HepG2 (cell line): ENCODE measurements around the gene F2RL2. TPM values are rescaled to one million over a fixed set of nuclear protein-coding genes. Genes with fewer than 3 reads are reported as not detected.

Experiments
- ATAC-seq: fragments of 200-7000 bp; cut with Tn5 transposase; 3 replicates; pipeline ENCODE4 v1.9.1; 2020; ENCODE audit warnings: mild to moderate bottlenecking, moderate library complexity
- BruUV-seq: library from RNA; stranded (reverse); fragments of 400-500 nt; replicated peaks from 2 replicates; lab custom pipeline; 2021; lab: Mats Ljungman, UMichigan
- CTCF ChIA-PET: fragments of 300-600 bp; formaldehyde crosslinking; extraction: SDS; loops from one replicate; lab custom pipeline; 2021; ENCODE audit warnings: low total read pairs, inconsistent platforms, low intra/inter-chr PET ratio; lab: Yijun Ruan, JAX
- POLR2A ChIA-PET: fragments of 350-600 bp; sonication (Branson Sonifier 250); formaldehyde crosslinking; loops from one replicate; lab custom pipeline; 2020; ENCODE audit warnings: antibody characterized with exemption, inconsistent platforms; lab: Yijun Ruan, JAX
- DNase-seq: peaks from one replicate; pipeline ENCODE4 v3.0.0-alpha.2; 2015; ENCODE audit warnings: low spot score
- FAIRE-seq: peaks from 3 replicates; lab custom pipeline; 2011; peaks lifted over from hg19 to GRCh38; lab: Jason Lieb, UNC
- H2AFZ ChIP-seq: one replicate; pipeline ENCODE4 v1.6.1; 2011; ENCODE audit warnings: low read length, inconsistent platforms
- H3K27ac ChIP-seq: fragments of 300-600 bp; 3 replicates; pipeline ENCODE4 v1.8.0; 2011; ENCODE audit warnings: mixed run types, mild to moderate bottlenecking, mixed read lengths, low read length, inconsistent platforms; ENCODE audit not compliant: insufficient read depth; ENCODE audit errors: extremely low read length
- H3K27me3 ChIP-seq, 2 experiments: fragments of 200-600 bp in 1 of 2; 2 replicates in 1 of 2; 3 replicates in 1 of 2; pipeline versions ENCODE4 v1.6.0 to v1.8.0; 2011; ENCODE audit warnings: low read length in 2 of 2, mild to moderate bottlenecking in 2 of 2, moderate library complexity in 2 of 2, inconsistent platforms in 1 of 2; ENCODE audit not compliant: insufficient read depth in 2 of 2, control insufficient read depth in 1 of 2
- H3K36me3 ChIP-seq, 2 experiments: fragments of 200-600 bp in 1 of 2; replicated peaks in 1 of 2; 2 replicates in 1 of 2; 3 replicates in 1 of 2; pipeline versions ENCODE4 v1.5.1 to v1.8.0; 2011; ENCODE audit warnings: low read length in 2 of 2, inconsistent platforms in 1 of 2; ENCODE audit not compliant: insufficient read depth in 2 of 2, control insufficient read depth in 1 of 2
- H3K4me1 ChIP-seq: 2 replicates; pipeline ENCODE4 v1.5.1; 2012; ENCODE audit warnings: low read length, inconsistent platforms; ENCODE audit not compliant: insufficient read depth
- H3K4me2 ChIP-seq: 2 replicates; pipeline ENCODE4 v1.6.0; 2011; ENCODE audit warnings: low read depth, low read length, inconsistent platforms
- H3K4me3 ChIP-seq, 3 experiments: fragments of 200-600 bp in 1 of 3; sonication (generic), shearing (Covaris generic) in 1 of 3; replicated peaks in 1 of 3; 2 replicates each; pipeline ENCODE4 v1.5.1; 2011 to 2016; ENCODE audit warnings: low read length in 3 of 3, inconsistent platforms in 2 of 3, low read depth in 2 of 3, mild to moderate bottlenecking in 2 of 3, control low read depth in 1 of 3, mixed read lengths in 1 of 3; ENCODE audit not compliant: insufficient read depth in 1 of 3
- H3K79me2 ChIP-seq: one replicate; pipeline ENCODE4 v1.6.1; 2011; ENCODE audit warnings: low read length, inconsistent platforms; ENCODE audit not compliant: insufficient read depth
- H3K9ac ChIP-seq: 2 replicates; pipeline ENCODE4 v1.6.0; 2011; ENCODE audit warnings: mild to moderate bottlenecking, low read depth, low read length, inconsistent platforms; ENCODE audit not compliant: insufficient read depth
- H3K9me3 ChIP-seq: 2 replicates; pipeline ENCODE4 v1.5.1; 2012; ENCODE audit warnings: mild to moderate bottlenecking, low read length
- H4K20me1 ChIP-seq: 2 replicates; pipeline ENCODE4 v1.6.0; 2011; ENCODE audit warnings: inconsistent platforms, mild to moderate bottlenecking, low read length, moderate library complexity; ENCODE audit not compliant: insufficient read depth
- E2F5 ChIP-seq: sonication (generic); formaldehyde crosslinking; conservative IDR thresholded peaks from 2 replicates; pipeline ENCODE4 v1.4.0; 2020; ENCODE audit warnings: missing genetic modification reagents
- KDM1A ChIP-seq: IDR thresholded peaks from 2 replicates; pipeline ENCODE4 v1.6.1; 2016; ENCODE audit warnings: missing compliant biosample characterization
- MIER3 ChIP-seq: IDR thresholded peaks from 2 replicates; pipeline ENCODE4 v1.6.1; 2016; ENCODE audit warnings: missing compliant biosample characterization, borderline replicate concordance
- NR2F6 ChIP-seq, 2 experiments: IDR thresholded peaks; 2 replicates each; pipeline ENCODE4 v1.6.1; 2016; ENCODE audit warnings: antibody characterized with exemption in 1 of 2, mild to moderate bottlenecking in 1 of 2
- POGZ ChIP-seq: sonication (generic); formaldehyde crosslinking; IDR thresholded peaks from 2 replicates; pipeline ENCODE4 v1.4.0; 2020; ENCODE audit warnings: mild to moderate bottlenecking, missing genetic modification reagents
- SIX1 ChIP-seq: sonication (generic); formaldehyde crosslinking; IDR thresholded peaks from 2 replicates; pipeline ENCODE4 v1.4.0; 2020; ENCODE audit warnings: missing genetic modification reagents, borderline replicate concordance
- SKI ChIP-seq: fragments of 450-650 bp; IDR thresholded peaks from one replicate; pipeline ENCODE4 v1.6.1; 2018; ENCODE audit warnings: mild to moderate bottlenecking; ENCODE audit not compliant: partially characterized antibody
- ZBTB20 ChIP-seq: sonication (generic); formaldehyde crosslinking; IDR thresholded peaks from 2 replicates; pipeline ENCODE4 v1.8.1; 2023; ENCODE audit warnings: missing genetic modification reagents, low read depth, mild to moderate bottlenecking, borderline replicate concordance
- ZBTB3 ChIP-seq: sonication (generic); formaldehyde crosslinking; IDR thresholded peaks from 2 replicates; pipeline ENCODE4 v1.4.0; 2020; ENCODE audit warnings: low read depth, mild to moderate bottlenecking, moderate library complexity, missing genetic modification reagents, borderline replicate concordance
- ZNF18 ChIP-seq: sonication (generic); formaldehyde crosslinking; IDR thresholded peaks from 2 replicates; pipeline ENCODE4 v1.8.0; 2022; ENCODE audit warnings: mild to moderate bottlenecking, missing genetic modification reagents; ENCODE audit not compliant: insufficient replicate concordance
- ZNF383 ChIP-seq: sonication (generic); formaldehyde crosslinking; IDR thresholded peaks from 2 replicates; pipeline ENCODE4 v1.4.0; 2020; ENCODE audit warnings: missing genetic modification reagents, mild to moderate bottlenecking, borderline replicate concordance
- ZSCAN21 ChIP-seq: sonication (generic); formaldehyde crosslinking; IDR thresholded peaks from 2 replicates; pipeline ENCODE4 v1.8.0; 2022; ENCODE audit warnings: mild to moderate bottlenecking, missing genetic modification reagents, moderate library complexity, borderline replicate concordance
- WGBS: methylation state at CpG from one replicate; pipeline ENCODE4 v1.1.6; 2017; ENCODE audit warnings: low lambda C conversion rate; 5-methylcytosine and 5-hydroxymethylcytosine counted together
- in situ Hi-C: cut with HindIII; loops from 2 replicates; pipeline ENCODE4 v1.10.0; 2017; ENCODE audit warnings: low pct_unique_long_range_greater_than_20kb; ENCODE audit not compliant: extremely low pct_ligation_motif_present
- intact Hi-C: fragments of 100-400 bp; cut with micrococcal nuclease; formaldehyde crosslinking; loops from one replicate; pipeline ENCODE4 v1.10.0; 2022; ENCODE audit not compliant: unreplicated experiment
- polyA plus RNA-seq, 8 experiments: library from polyadenylated mRNA; depleted of rRNA in 3 of 8; stranded (reverse) in 7 of 8; unstranded in 1 of 8; fragments of >200 nt; fragmentation: Illumina TruSeq in 4 of 8; extraction: Trizol in 4 of 8; gene quantifications; 2 replicates each; pipeline versions ENCODE4 v1.2.1 to v1.2.3, GENCODE V29; 2011 to 2016; ENCODE audit warnings: low read depth in 4 of 8, missing spikeins in 1 of 8, mixed read lengths in 1 of 8; ENCODE audit not compliant: insufficient read depth in 1 of 8
- total RNA-seq, 5 experiments: library from RNA; depleted of rRNA; stranded (reverse); fragments of >200 nt; fragmentation: Illumina TruSeq; extraction: Trizol; gene quantifications; 2 replicates each; pipeline ENCODE4 v1.2.3, GENCODE V29; 2016; ENCODE audit warnings: low read depth in 1 of 5
- TF ChIP-seq, protein P1 (sequence below): sonication (generic); formaldehyde crosslinking; IDR thresholded peaks from 2 replicates; pipeline ENCODE4 v1.4.0; 2020; ENCODE audit warnings: missing genetic modification reagents

The F2RL2 gene
- total and polyA plus RNA-seq, 2 of the 13 experiments (the other 11 are each of a cell fraction or from before 2014, with no cell fraction given): not detected

DNA sequence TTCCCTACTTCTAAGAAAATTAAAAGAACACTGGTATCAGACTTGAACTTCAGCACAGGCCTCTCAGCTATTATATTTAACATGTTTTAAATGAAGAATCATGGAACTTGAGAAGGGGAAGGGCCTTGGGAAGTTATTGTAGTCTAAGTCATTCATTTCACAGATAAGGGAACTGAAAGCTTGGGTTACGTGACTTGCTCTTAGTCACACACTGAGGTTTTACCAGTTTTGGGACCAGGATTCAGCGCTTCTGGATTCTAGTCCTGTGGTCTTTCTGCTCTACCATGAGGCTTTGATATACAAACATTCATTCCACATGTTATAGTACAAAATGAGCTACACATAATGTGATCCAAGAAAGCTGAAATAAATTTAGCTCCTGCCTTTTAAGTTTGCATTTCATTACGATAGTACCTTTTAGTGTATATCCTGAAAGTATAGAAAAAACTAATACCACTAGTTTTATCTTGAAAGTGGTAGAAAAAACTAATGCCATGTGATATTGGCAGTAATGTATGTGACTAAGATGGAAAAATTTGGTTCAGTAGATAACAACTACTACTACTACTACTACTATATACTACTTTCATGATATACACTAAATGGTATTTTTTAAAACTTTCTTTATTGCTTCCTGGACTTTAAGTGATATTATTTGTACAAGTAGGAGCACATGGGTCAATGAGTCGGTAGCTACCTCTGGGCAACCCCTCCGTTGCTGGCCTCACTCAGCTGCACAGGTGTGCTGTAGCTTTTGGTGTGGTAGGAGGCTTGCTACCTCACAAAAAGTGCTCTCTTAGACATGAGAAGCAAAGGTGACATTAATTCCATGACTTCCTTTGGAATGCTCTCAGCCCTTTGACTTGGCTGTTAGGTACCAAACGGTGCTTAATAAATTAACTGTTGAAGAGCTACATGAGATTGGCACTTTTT lies 40.7 kb downstream of the F2RL2 start:
- ATAC-seq (no peak), FAIRE-seq (no peak), DNase-seq (no peak)
- no TSS peak for BruUV-seq
- no peak for TF ChIP-seq POGZ
- no peak for TF ChIP-seq ZNF383
- TF ChIP-seq E2F5 (CRISPR knock-in tag): no peak
- peaks cover 2 to 13% of the 10 kb centered on the region in 2 experiments; a peak in 3 of 5 replicates for H3K36me3 ChIP-seq
- H3K79me2 ChIP-seq: no peaks in the 10 kb centered on the region
- no peaks in the 10 kb centered on the region; a peak in 1 of 5 replicates for H3K27me3 ChIP-seq
- intact Hi-C loops: loop anchor here (5.0 kb wide), 1 partner anchor 180 kb away; the partner anchor contains the start of gene IQGAP2
- WGBS: 98% methylated on average over 6 of the region's 6 CpGs
- H3K27ac ChIP-seq: no peak overlapping the region
- no peak overlapping the region for H3K4me2 ChIP-seq
- ChIA-PET CTCF (interaction anchor here (1.2 kb wide), 1 partner anchor 244 kb away, joined by 3 read pairs; no protein-coding TSS in a partner anchor), POLR2A (no interaction called here)
- H4K20me1 ChIP-seq: no peaks in the 10 kb centered on the region; the same call in 1 of the 2 replicates
- H3K9me3 ChIP-seq: no peaks in the 10 kb centered on the region
- in situ Hi-C loops: no loop called here
- H2AFZ ChIP-seq: no peak overlapping the region
- no peak overlapping the region for H3K9ac ChIP-seq
- H3K4me3 ChIP-seq: no peak overlapping the region
- peaks cover 5% of the 10 kb centered on the region for H3K4me1 ChIP-seq

- no peak for FAIRE-seq
- no peak for ATAC-seq
- Histone ChIP-seq H3K27ac (no peak overlapping the region), H4K20me1 (no peaks in the 10 kb centered on the region; the same call in 1 of the 2 replicates), H3K79me2 (no peaks in the 10 kb centered on the region), H3K4me3 (no peak overlapping the region), H3K36me3 (peaks cover 2 to 16% of the 10 kb centered on the region in 2 experiments; a peak in 3 of 5 replicates), H3K9ac (no peak overlapping the region), H3K27me3 (no peaks in the 10 kb centered on the region; a peak in 1 of 5 replicates), H3K4me1 (peaks cover 5% of the 10 kb centered on the region), H2AFZ (no peak overlapping the region), H3K9me3 (no peaks in the 10 kb centered on the region), H3K4me2 (no peak overlapping the region)
- ChIA-PET POLR2A (no interaction called here), CTCF (no interaction called here)
- DNase-seq: no peak
- BruUV-seq: no TSS peak
- intact Hi-C loops: loop anchor here (5.0 kb wide), 1 partner anchor 179 kb away; the partner anchor contains the start of gene IQGAP2
- in situ Hi-C loops: no loop called here
- 100% methylated on average over 2 of the region's 3 CpGs for WGBS
- no peak for TF ChIP-seq MIER3
- TF ChIP-seq KDM1A (CRISPR knock-in tag): no peak
- TF ChIP-seq, protein P1, sequence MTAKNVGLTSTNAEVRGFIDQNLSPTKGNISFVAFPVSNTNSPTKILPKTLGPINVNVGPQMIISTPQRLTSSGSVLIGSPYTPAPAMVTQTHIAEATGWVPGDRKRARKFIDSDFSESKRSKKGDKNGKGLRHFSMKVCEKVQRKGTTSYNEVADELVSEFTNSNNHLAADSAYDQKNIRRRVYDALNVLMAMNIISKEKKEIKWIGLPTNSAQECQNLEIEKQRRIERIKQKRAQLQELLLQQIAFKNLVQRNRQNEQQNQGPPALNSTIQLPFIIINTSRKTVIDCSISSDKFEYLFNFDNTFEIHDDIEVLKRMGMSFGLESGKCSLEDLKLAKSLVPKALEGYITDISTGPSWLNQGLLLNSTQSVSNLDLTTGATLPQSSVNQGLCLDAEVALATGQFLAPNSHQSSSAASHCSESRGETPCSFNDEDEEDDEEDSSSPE: no peak
- no peak for TF ChIP-seq NR2F6 (IDR thresholded peaks at IDR 0.05)
- no peak for TF ChIP-seq NR2F6 (CRISPR knock-in tag; IDR thresholded peaks at IDR 0.05)
- TF ChIP-seq ZBTB3: no peak
- no peak for TF ChIP-seq SIX1 (CRISPR knock-in tag)
- no peak for TF ChIP-seq ZNF18 (CRISPR knock-in tag)
- TF ChIP-seq ZBTB20 (CRISPR knock-in tag): no peak
- TF ChIP-seq SKI: no peak
- TF ChIP-seq ZSCAN21 (CRISPR knock-in tag): no peak
Measured at GRCh38 chr5:76580981-76581380, 42.2 kb downstream of the F2RL2 start.
